Measurements from ENCODE around the gene MYL7.

The MYL7 gene

GRCh38 chr7:44141221-44141850 is at the start of gene MYL7:
Gene MYL7, minus strand, starts transcription at chr7:44141332. Its CDS starts 27 bp downstream, at chr7:44141305.
- H3K79me2 ChIP-seq (ENCODE audit: insufficient read depth, low read length), result no peaks in the 10 kb centered on the region
- H4K20me1 ChIP-seq (ENCODE audit: low read depth, low read length), result no peaks in the 10 kb centered on the region
- H3K9ac ChIP-seq (ENCODE audit: low read length), result no peak within 1 kb of the TSS
- H3K9me3 ChIP-seq (ENCODE audit: insufficient read depth, low read length), result no peaks in the 10 kb centered on the region
- no peak for TF ChIP-seq CTCF (IDR thresholded peaks at IDR 0.05; ENCODE audit: insufficient read depth, low read length, poor library complexity, severe bottlenecking)
- no peak for TF ChIP-seq EZH2phosphoT487 (conservative IDR thresholded peaks at IDR 0.05; ENCODE audit: low read length)
- H3K27me3 ChIP-seq (ENCODE audit: low read length), result no peaks in the 10 kb centered on the region
- no peaks in the 10 kb centered on the region for H3K9me2 ChIP-seq (replicated peaks; ENCODE audit: insufficient read depth, low read length)
- H3F3A ChIP-seq (ENCODE audit: insufficient read depth), result no peaks in the 10 kb centered on the region
- H3K36me3 ChIP-seq (ENCODE audit: low read length), result no peaks in the 10 kb centered on the region
- H2AFZ ChIP-seq (ENCODE audit: low read depth, low read length, severe bottlenecking), result no peak within 1 kb of the TSS
- no peak within 1 kb of the TSS for H3K4me2 ChIP-seq (ENCODE audit: low read depth, low read length, poor library complexity, severe bottlenecking)
- H3K4me3 ChIP-seq (ENCODE audit: insufficient read depth, low read length, poor library complexity, severe bottlenecking), result no peak within 1 kb of the TSS
- H3K27ac ChIP-seq (ENCODE audit: low read depth, low read length), result no peak within 1 kb of the TSS

- Histone ChIP-seq H3F3A (ENCODE audit: insufficient read depth) (no peaks in the 10 kb centered on the region), H4K20me1 (ENCODE audit: low read depth, low read length) (no peaks in the 10 kb centered on the region), H3K9me2 (replicated peaks; ENCODE audit: insufficient read depth, low read length) (no peaks in the 10 kb centered on the region), H3K27me3 (ENCODE audit: low read length) (no peaks in the 10 kb centered on the region), H3K4me2 (ENCODE audit: low read depth, low read length, poor library complexity, severe bottlenecking) (no peak overlapping the region), H3K27ac (ENCODE audit: low read depth, low read length) (no peak overlapping the region), H3K36me3 (ENCODE audit: low read length) (no peaks in the 10 kb centered on the region), H3K79me2 (ENCODE audit: insufficient read depth, low read length) (no peaks in the 10 kb centered on the region), H3K9me3 (ENCODE audit: insufficient read depth, low read length) (no peaks in the 10 kb centered on the region), H3K9ac (ENCODE audit: low read length) (no peak overlapping the region), H3K4me3 (ENCODE audit: insufficient read depth, low read length, poor library complexity, severe bottlenecking) (no peak overlapping the region), H2AFZ (ENCODE audit: low read depth, low read length, severe bottlenecking) (no peak overlapping the region)
- TF ChIP-seq EZH2phosphoT487 (conservative IDR thresholded peaks at IDR 0.05; ENCODE audit: low read length) (no peak), CTCF (IDR thresholded peaks at IDR 0.05; ENCODE audit: insufficient read depth, low read length, poor library complexity, severe bottlenecking) (no peak)
Observed at GRCh38 chr7:44189993-44190872, 49.1 kb upstream of the MYL7 start.

GRCh38 chr7:44189286-44189992 is 48.3 kb upstream of the MYL7 start, which contains the start of gene GCK:
Gene GCK, minus strand, starts transcription at chr7:44189439. Its CDS starts 486 bp downstream, at chr7:44188953.
- Histone ChIP-seq H3K27ac (ENCODE audit: low read depth, low read length) (no peak within 1 kb of the TSS), H2AFZ (ENCODE audit: low read depth, low read length, severe bottlenecking) (no peak within 1 kb of the TSS), H3K9ac (ENCODE audit: low read length) (no peak within 1 kb of the TSS), H3K79me2 (ENCODE audit: insufficient read depth, low read length) (no peaks in the 10 kb centered on the region), H3K9me3 (ENCODE audit: insufficient read depth, low read length) (no peaks in the 10 kb centered on the region), H3K4me2 (ENCODE audit: low read depth, low read length, poor library complexity, severe bottlenecking) (no peak within 1 kb of the TSS), H4K20me1 (ENCODE audit: low read depth, low read length) (no peaks in the 10 kb centered on the region), H3F3A (ENCODE audit: insufficient read depth) (no peaks in the 10 kb centered on the region), H3K27me3 (ENCODE audit: low read length) (no peaks in the 10 kb centered on the region), H3K9me2 (replicated peaks; ENCODE audit: insufficient read depth, low read length) (no peaks in the 10 kb centered on the region), H3K36me3 (ENCODE audit: low read length) (no peaks in the 10 kb centered on the region), H3K4me3 (ENCODE audit: insufficient read depth, low read length, poor library complexity, severe bottlenecking) (no peak within 1 kb of the TSS)
- TF ChIP-seq CTCF (IDR thresholded peaks at IDR 0.05; ENCODE audit: insufficient read depth, low read length, poor library complexity, severe bottlenecking) (no peak), EZH2phosphoT487 (conservative IDR thresholded peaks at IDR 0.05; ENCODE audit: low read length) (no peak)
